HCT116 (cell line): ENCODE data around the gene ANGPTL8. TPM values are rescaled to one million over a fixed set of nuclear protein-coding genes. Genes with fewer than 3 reads are reported as not detected.

Source experiments
- ATAC-seq: fragments of 200-7000 bp; cut with Tn5 transposase; 2 replicates; pipeline ENCODE4 v1.9.1; 2020; ENCODE audit warnings: mild to moderate bottlenecking, moderate library complexity
- BruUV-seq: library from RNA; stranded (reverse); fragments of 400-500 nt; replicated peaks from 2 replicates; lab custom pipeline; 2021; lab: Mats Ljungman, UMichigan
- CTCF ChIA-PET: fragments of 300-600 bp; sonication (Branson Sonifier 250); formaldehyde crosslinking; loops from one replicate; lab custom pipeline; 2021; ENCODE audit warnings: antibody characterized with exemption; lab: Charles Lee
- POLR2A ChIA-PET: fragments of 300-600, 350-600 bp; sonication (Branson Sonifier 250); formaldehyde crosslinking; loops from one replicate; lab custom pipeline; 2021; ENCODE audit warnings: antibody characterized with exemption; lab: Charles Lee
- RAD21 ChIA-PET, 2 experiments: fragments of 300-600 bp; sonication (Branson Sonifier 250); formaldehyde crosslinking; loops; one replicate each; lab custom pipeline; 2023; ENCODE audit warnings: low total read pairs in 2 of 2; ENCODE audit not compliant: uncharacterized antibody in 2 of 2, unreplicated experiment in 2 of 2, low non-redundant PET in 1 of 2; lab: Charles Lee
- DNase-seq: peaks from one replicate; pipeline ENCODE4 v3.0.0-alpha.2; 2010; ENCODE audit warnings: low read depth, low spot score
- H2AFZ ChIP-seq: fragments of 200-600 bp; shearing (Covaris generic), sonication (generic); 2 replicates; pipeline ENCODE4 v1.6.1; 2017; ENCODE audit warnings: low read depth, mixed run types, mixed read lengths, antibody characterized with exemption, low read length; ENCODE audit not compliant: poor library complexity, severe bottlenecking
- H3K27ac ChIP-seq: 2 replicates; pipeline ENCODE4 v1.5.1; 2012; ENCODE audit warnings: low read depth, low read length
- H3K27me3 ChIP-seq: fragments of 200-600 bp; sonication (generic); 2 replicates; pipeline ENCODE4 v1.6.1; 2016; ENCODE audit warnings: mixed run types, low read length, mixed read lengths; ENCODE audit not compliant: insufficient read depth
- H3K36me3 ChIP-seq, 2 experiments: fragments of 200-500 bp in 1 of 2; fragments of 200-600 bp in 1 of 2; sonication (Bioruptor generic) in 1 of 2; sonication (generic) in 1 of 2; 2 replicates each; pipeline versions ENCODE4 v1.5.1 to v1.6.1; 2014 to 2016; ENCODE audit warnings: low read length in 2 of 2, inconsistent platforms in 1 of 2, mixed read lengths in 1 of 2, mixed run types in 1 of 2; ENCODE audit not compliant: insufficient read depth in 2 of 2, control insufficient read depth in 1 of 2
- H3K4me1 ChIP-seq, 2 experiments: fragments of 200-600 bp in 1 of 2; sonication (generic) in 1 of 2; 2 replicates each; pipeline versions ENCODE4 v1.5.1 to v1.6.1; 2012 to 2017; ENCODE audit warnings: low read length in 2 of 2, inconsistent platforms in 1 of 2, mild to moderate bottlenecking in 1 of 2, mixed read lengths in 1 of 2, mixed run types in 1 of 2, moderate library complexity in 1 of 2; ENCODE audit not compliant: insufficient read depth in 2 of 2, control insufficient read depth in 1 of 2
- H3K4me2 ChIP-seq: fragments of 200-600 bp; sonication (generic); 2 replicates; pipeline ENCODE4 v1.6.1; 2017; ENCODE audit warnings: mixed run types, low read length, mixed read lengths
- H3K4me3 ChIP-seq, 2 experiments: fragments of 200-600 bp in 1 of 2; sonication (generic) in 1 of 2; replicated peaks in 1 of 2; 2 replicates each; pipeline ENCODE4 v1.5.1; 2011 to 2016; ENCODE audit warnings: low read length in 2 of 2, control low read depth in 1 of 2, low read depth in 1 of 2, mild to moderate bottlenecking in 1 of 2, mixed read lengths in 1 of 2, mixed run types in 1 of 2
- H3K79me2 ChIP-seq: fragments of 200-600 bp; sonication (generic); 2 replicates; pipeline ENCODE4 v1.6.1; 2017; ENCODE audit warnings: mild to moderate bottlenecking, mixed run types, low read length, moderate library complexity, mixed read lengths; ENCODE audit not compliant: insufficient read depth
- H3K9ac ChIP-seq: fragments of 200-600 bp; sonication (generic); 2 replicates; pipeline ENCODE4 v1.6.1; 2016; ENCODE audit warnings: low read length, mixed read lengths
- H3K9me2 ChIP-seq: fragments of 200-600 bp; sonication (generic), shearing (Covaris generic); 2 replicates; pipeline ENCODE4 v1.6.1; 2017; ENCODE audit warnings: mixed run types, mild to moderate bottlenecking, moderate library complexity; ENCODE audit not compliant: insufficient read depth
- H3K9me3 ChIP-seq, 2 experiments: fragments of 200-500 bp in 1 of 2; fragments of 200-600 bp in 1 of 2; sonication (Bioruptor generic) in 1 of 2; sonication (generic) in 1 of 2; 2 replicates each; pipeline ENCODE4 v1.6.1; 2014 to 2017; ENCODE audit warnings: low read length in 2 of 2, mixed read lengths in 2 of 2, inconsistent platforms in 1 of 2, low read depth in 1 of 2, mild to moderate bottlenecking in 1 of 2, mixed run types in 1 of 2, moderate library complexity in 1 of 2; ENCODE audit not compliant: control insufficient read depth in 1 of 2, insufficient read depth in 1 of 2
- H4K20me1 ChIP-seq: fragments of 200-600 bp; sonication (generic), shearing (Covaris generic); 2 replicates; pipeline ENCODE4 v1.6.1; 2017; ENCODE audit warnings: mixed run types, mild to moderate bottlenecking, moderate library complexity; ENCODE audit not compliant: insufficient read depth
- ATF3 ChIP-seq: IDR thresholded peaks from 2 replicates; pipeline ENCODE4 v1.6.1; 2012
- CBX3 ChIP-seq: IDR thresholded peaks from 2 replicates; pipeline ENCODE4 v1.6.1; 2012; ENCODE audit warnings: low read depth
- CEBPB ChIP-seq: IDR thresholded peaks from 2 replicates; pipeline ENCODE4 v1.6.1; 2012; ENCODE audit warnings: low read depth
- CTCF ChIP-seq, 3 experiments: fragments of 200-600 bp in 1 of 3; sonication (generic) in 1 of 3; IDR thresholded peaks in 2 of 3; conservative IDR thresholded peaks in 1 of 3; 2 replicates each; pipeline ENCODE4 v1.5.1; 2012 to 2017; ENCODE audit warnings: low read depth in 2 of 3, low read length in 2 of 3, antibody characterized with exemption in 1 of 3, borderline replicate concordance in 1 of 3, control low read depth in 1 of 3, mild to moderate bottlenecking in 1 of 3, mixed read lengths in 1 of 3, mixed run types in 1 of 3, moderate library complexity in 1 of 3; ENCODE audit not compliant: insufficient read depth in 1 of 3
- ELF1 ChIP-seq: IDR thresholded peaks from 2 replicates; pipeline ENCODE4 v1.6.1; 2012; ENCODE audit warnings: low read depth, borderline replicate concordance
- EZH2 ChIP-seq: fragments of 200-600 bp; sonication (generic); IDR thresholded peaks from 2 replicates; pipeline ENCODE4 v1.6.1; 2017; ENCODE audit warnings: antibody characterized with exemption, mixed run types
- FOSL1 ChIP-seq: IDR thresholded peaks from 2 replicates; pipeline ENCODE4 v1.6.1; 2012; ENCODE audit warnings: low read depth
- JUND ChIP-seq: IDR thresholded peaks from 2 replicates; pipeline ENCODE4 v1.6.1; 2012
- MAX ChIP-seq: IDR thresholded peaks from 2 replicates; pipeline ENCODE4 v1.6.1; 2012
- POLR2AphosphoS5 ChIP-seq: IDR thresholded peaks from 2 replicates; pipeline ENCODE4 v1.6.1; 2011; ENCODE audit warnings: mild to moderate bottlenecking, low read depth, low read length, moderate library complexity
- RAD21 ChIP-seq: IDR thresholded peaks from 2 replicates; pipeline ENCODE4 v1.6.1; 2012; ENCODE audit warnings: low read depth, mild to moderate bottlenecking
- REST ChIP-seq: IDR thresholded peaks from 2 replicates; pipeline ENCODE4 v1.6.1; 2012; ENCODE audit warnings: low read depth
- SIN3A ChIP-seq: IDR thresholded peaks from 2 replicates; pipeline ENCODE4 v1.6.1; 2012; ENCODE audit warnings: low read depth
- SP1 ChIP-seq: IDR thresholded peaks from 2 replicates; pipeline ENCODE4 v1.6.1; 2012; ENCODE audit warnings: low read depth
- SRF ChIP-seq: IDR thresholded peaks from 2 replicates; pipeline ENCODE4 v1.6.1; 2012; ENCODE audit warnings: low read depth
- ZBTB33 ChIP-seq: IDR thresholded peaks from 2 replicates; pipeline ENCODE4 v1.6.1; 2011; ENCODE audit warnings: mild to moderate bottlenecking, low read length, moderate library complexity; ENCODE audit not compliant: insufficient replicate concordance; ENCODE audit errors: extremely low read depth
- ZFX ChIP-seq: fragments of 450-650 bp; IDR thresholded peaks from 2 replicates; pipeline ENCODE4 v1.6.1; 2017
- intact Hi-C: fragments of 100-400 bp; cut with micrococcal nuclease; formaldehyde crosslinking; loops from 2 replicates; pipeline ENCODE4 v1.10.0; 2022
- total RNA-seq: library from RNA; stranded (reverse); gene quantifications from one replicate; pipeline ENCODE4 v1.2.1, GENCODE V29; 2021; ENCODE audit not compliant: unreplicated experiment

Gene ANGPTL8
- total RNA-seq, 1 experiment from 2014 or later: not detected

- H3K9me3 ChIP-seq: no peaks in the 10 kb centered on the region
These were observed 6.3 kb upstream of the ANGPTL8 start for GRCh38 chr19:11233073-11233472.

More at GRCh38 chr19:11233073-11233472, 6.3 kb upstream of the ANGPTL8 start:
- Histone ChIP-seq H3K4me3 (no peak overlapping the region), H3K4me1 (peaks cover 0 to under 1% of the 10 kb centered on the region in 2 experiments; a peak in 1 of 4 replicates), H2AFZ (no peak overlapping the region), H3K9me2 (no peaks in the 10 kb centered on the region), H3K4me2 (no peak overlapping the region), H3K79me2 (no peaks in the 10 kb centered on the region), H3K27ac (no peak overlapping the region), H3K27me3 (no peaks in the 10 kb centered on the region), H3K36me3 (0 out of 4 replicates have a peak, but pooled peaks cover 0 to 4% of the 10 kb centered on the region in 2 experiments), H4K20me1 (no peaks in the 10 kb centered on the region), H3K9ac (no peak overlapping the region)
- intact Hi-C loops: no loop called here
- TF ChIP-seq CTCF (IDR thresholded peaks at IDR 0.05 in 2 of 3, conservative IDR thresholded peaks at IDR 0.05 in 1 of 3; ENCODE audit: borderline replicate concordance in 1 of 3, insufficient read depth in 1 of 3, low read depth in 2 of 3, low read length in 2 of 3) (no peak), JUND (no peak), CBX3 (no peak), MAX (no peak), FOSL1 (no peak), ELF1 (no peak), EZH2 (no peak), RAD21 (no peak), SRF (no peak), ZBTB33 (no peak), POLR2AphosphoS5 (no peak), ZFX (no peak), SP1 (no peak), ATF3 (no peak), REST (no peak), CEBPB (no peak), SIN3A (no peak)
- ChIA-PET RAD21 (no interaction called here), POLR2A (no interaction called here), CTCF (no interaction called here)
- BruUV-seq: no TSS peak
- ATAC-seq (no peak), DNase-seq (no peak)
